PC-9 (cell line): ENCODE measurements around the gene ANKK1.

Source experiments
- CTCF ChIP-seq: fragments of 200-600 bp; sonication (generic); conservative IDR thresholded peaks from 2 replicates; pipeline ENCODE4 v1.6.1; 2017; ENCODE audit warnings: mixed run types, antibody characterized with exemption, mild to moderate bottlenecking, moderate library complexity
- EZH2 ChIP-seq: fragments of 200-600 bp; sonication (generic); IDR thresholded peaks from 2 replicates; pipeline ENCODE4 v1.8.0; 2017; ENCODE audit warnings: antibody characterized with exemption, low read depth

GRCh38 chr11:113338730-113339129 is 48.8 kb upstream of the ANKK1 start:
- TF ChIP-seq CTCF (no peak), EZH2 (no peak)
